HG03039 (cell line): ENCODE data around the gene GRM5.

Source experiments
- ATAC-seq: cut with Tn5 transposase; IDR thresholded peaks from one replicate; pipeline ENCODE4 v1.9.1; 2021; ENCODE audit warnings: mild to moderate bottlenecking, moderate library complexity; ENCODE audit not compliant: unreplicated experiment

The GRM5 gene

GRCh38 chr11:88709567-88709966, 356.2 kb downstream of the GRM5 start:
- ATAC-seq, result no peak

DNA sequence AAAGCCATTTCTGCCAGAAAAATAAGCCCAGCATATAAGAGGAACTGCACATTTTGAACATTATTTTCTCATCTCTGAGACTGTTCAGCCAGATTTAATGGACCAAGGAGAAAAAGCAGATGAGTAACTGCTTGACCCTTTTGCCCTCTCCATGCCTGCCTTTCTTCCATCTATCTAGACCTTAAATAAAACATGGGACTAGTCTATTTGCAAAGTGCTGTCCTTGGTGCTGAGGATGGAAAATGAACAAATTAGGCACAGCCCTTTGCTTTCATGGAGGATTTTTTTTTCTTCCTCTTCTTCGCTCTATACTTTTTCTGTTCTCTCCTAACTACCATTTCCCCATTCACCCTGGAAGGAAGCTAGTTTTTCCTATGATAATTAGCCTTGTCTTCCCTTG, 361.3 kb downstream of the GRM5 start:
- ATAC-seq, result no peak

DNA sequence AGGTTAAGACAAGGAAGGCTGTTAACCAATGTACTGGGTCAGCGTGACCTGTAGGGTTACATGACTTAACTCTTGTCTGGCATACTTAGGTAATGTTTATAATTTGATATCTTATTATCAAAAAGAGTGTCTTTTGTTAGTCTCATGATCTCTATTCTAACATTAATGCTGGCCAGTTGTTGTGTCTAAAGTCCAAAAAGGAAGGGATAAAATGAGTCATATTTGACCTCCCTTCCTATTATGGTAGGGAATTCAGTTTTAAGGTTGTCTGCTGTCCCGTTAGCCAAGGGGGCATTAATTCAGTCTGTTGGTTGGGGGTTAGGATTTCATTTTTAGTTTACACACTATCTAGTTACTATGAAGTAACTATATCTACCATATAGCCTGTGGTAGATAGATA, 364.0 kb downstream of the GRM5 start:
- ATAC-seq, result no peak

GRCh38 chr11:88697139-88697538, 368.6 kb downstream of the GRM5 start:
- no peak for ATAC-seq

DNA sequence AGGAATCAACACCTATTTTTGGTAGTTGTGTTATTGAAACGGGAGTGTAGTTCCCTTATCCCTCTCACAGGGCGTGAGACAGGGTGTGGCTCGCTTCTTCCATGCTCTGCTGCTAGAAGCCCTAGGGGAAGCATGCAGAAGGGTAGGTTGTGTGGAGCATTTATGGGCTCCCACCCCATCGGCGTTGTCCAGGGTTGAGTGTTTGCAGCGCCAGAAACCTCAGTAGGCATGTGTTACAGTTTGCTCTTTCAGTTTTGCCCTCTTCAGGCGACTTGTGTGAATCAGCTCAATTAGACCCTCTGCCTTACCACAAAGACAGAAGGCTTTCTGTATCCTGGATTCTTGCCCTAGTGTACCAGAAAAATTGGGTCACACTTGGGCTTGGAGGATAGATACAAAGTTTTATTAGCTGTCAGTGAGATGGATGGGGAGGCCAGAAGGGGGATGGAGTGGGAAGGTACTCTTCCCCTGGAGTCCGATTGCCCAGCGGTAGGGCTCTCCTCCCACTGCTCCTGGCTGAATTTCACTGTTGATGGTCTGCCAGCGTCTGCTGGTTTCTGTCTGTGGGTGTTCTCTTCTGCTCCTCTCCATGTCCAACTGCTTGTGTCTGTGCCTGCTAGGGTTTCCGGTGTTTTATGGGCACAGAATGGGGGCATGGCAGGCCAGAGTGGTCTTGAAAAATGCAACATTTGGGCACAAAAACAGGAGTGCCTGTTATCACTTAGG, 369.9 kb downstream of the GRM5 start:
- no peak for ATAC-seq

DNA sequence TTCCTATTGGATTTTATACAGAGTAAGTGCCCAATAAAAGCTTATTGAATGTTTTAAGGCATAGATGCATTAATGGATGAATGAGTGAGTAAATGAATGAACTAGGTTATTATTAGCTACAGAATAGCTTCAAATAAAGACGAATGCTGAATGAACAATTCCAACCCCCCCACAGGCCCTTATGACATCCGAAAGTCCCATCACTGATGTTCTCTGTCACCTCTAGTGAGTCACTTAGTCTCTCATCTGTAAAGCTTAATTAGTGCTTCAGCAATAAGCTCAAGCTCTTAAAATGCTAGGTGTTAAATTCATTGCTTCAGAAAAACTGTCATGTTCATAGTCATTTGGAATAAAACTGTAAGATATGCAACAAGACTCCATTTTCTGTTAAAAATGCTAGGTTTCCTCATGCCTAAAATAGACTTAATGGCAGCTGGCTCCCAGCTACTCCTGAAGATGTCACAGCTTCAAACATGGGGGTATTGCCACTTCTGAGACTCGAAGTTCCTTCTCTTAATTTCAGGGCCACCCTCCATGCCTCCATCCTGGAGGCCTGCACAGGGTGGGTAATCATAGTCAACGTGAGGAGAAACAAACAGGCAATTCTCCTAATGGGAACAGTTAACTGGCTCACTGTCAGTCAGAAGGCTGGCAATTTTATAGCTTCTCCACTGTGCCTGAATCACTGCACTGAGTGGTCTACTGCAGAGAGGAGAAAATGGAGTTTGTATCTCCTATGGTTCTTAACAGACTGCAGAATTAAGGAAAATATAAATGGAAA, 373.3 kb downstream of the GRM5 start:
- ATAC-seq, result no peak

GRCh38 chr11:88689548-88690240, 376.1 kb downstream of the GRM5 start:
- ATAC-seq, result no peak

- ATAC-seq, result no peak
These were observed 382.8 kb downstream of the GRM5 start for GRCh38 chr11:88683024-88683423.

DNA sequence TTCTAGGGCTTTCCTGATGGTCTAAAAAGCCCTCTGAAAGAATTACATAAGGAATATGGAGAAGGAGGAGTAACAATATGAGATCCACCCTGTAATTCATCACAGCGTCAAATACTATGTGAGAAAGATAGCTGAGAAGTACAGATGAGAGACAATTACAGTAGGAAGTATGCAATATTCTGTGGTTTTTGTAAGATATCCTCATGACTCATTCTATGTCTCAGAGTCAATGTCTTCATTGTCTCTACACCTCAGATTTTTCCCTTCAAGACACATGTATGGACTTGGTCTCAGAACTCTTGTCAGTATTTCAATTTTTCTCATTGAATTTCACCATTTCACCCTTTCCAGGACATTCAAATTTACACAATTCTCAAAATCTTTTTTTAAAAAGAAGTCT, 385.0 kb downstream of the GRM5 start:
- no peak for ATAC-seq

DNA sequence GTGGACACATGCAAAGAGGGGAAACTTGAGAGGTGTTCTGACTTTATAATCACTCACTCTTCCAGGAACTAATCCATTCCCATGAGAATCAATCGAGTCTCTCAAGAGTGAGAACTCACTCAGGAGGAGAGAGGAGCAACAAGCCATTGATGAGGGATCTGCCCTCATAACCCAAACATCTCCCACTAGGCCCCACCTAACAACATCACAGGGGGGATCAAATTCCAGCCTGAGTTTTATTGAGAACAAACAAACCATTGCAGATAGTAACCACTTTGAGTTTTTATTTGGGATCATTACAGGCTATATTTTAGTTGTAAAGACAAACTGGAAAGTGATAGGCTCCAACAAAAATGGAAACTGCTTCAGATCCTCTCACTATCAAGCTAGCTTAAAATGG, 399.4 kb downstream of the GRM5 start:
- ATAC-seq, result no peak

DNA sequence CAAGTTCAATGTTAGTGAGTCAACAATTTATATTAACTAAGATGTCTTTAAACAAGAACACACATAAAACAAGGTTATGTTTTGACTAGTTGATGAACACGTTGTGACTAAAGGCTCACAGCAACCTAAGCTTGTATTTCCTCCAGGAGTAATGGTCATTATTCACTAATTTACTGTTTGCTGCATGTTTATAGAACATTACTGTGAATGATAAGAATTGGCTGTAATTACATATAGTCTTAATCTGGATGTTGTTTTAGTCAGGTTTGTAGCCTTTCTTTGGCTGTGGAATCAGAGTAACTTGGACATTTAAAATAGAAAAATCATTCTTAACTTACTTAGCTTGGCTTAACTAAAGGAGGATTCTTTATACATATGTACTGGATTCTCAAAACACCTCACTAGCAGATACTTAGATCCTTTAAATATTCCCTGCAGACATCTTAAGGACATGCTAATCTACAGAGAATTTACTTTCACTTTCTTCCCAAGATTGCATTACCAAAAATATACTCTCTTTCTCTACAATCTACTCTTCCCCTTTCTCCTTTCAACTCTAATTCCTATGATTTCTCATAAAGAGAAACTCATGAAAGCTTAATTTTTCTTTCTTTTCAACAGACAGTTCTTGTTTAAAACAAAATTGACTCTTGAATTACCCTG, 408.6 kb downstream of the GRM5 start:
- no peak for ATAC-seq

DNA sequence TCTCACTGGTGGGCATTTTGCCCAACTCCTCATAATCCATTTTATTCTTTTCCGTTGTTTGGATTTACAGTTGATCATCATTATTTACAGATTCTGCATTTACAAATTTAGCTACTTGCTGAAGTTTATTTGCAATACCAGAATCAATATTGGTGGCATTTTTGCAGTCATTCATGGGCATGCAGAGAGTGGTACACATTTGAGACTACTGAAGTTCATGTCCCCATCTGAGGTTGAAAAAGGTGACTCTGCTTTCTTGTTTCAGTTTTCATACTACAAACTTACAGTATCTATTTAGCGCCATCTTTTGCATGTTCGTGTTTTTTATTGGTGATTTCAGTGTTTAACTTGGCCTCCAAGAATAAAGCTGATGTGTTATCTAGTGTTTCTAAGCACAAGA, 409.5 kb downstream of the GRM5 start:
- ATAC-seq, result no peak

DNA sequence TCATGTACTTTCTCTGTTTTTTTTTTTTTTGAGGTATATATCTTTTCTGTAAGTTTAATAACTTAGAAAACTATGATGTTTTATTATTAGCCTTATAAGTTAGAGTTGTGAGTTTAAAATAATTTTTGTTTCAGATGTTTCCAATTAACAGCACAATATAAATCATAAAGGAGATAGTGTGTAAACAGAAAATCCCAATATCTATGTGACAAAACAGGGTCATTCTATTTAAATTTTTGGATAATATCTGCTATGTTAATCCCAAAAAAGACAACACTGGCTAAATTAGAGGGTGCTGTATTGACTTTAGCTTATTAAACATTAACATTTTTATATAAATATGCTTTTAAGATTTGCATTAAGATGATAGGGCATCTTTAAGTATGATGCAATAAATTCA, 410.1 kb downstream of the GRM5 start:
- no peak for ATAC-seq

- no peak for ATAC-seq
These were observed 410.6 kb downstream of the GRM5 start for GRCh38 chr11:88655196-88655595.

DNA sequence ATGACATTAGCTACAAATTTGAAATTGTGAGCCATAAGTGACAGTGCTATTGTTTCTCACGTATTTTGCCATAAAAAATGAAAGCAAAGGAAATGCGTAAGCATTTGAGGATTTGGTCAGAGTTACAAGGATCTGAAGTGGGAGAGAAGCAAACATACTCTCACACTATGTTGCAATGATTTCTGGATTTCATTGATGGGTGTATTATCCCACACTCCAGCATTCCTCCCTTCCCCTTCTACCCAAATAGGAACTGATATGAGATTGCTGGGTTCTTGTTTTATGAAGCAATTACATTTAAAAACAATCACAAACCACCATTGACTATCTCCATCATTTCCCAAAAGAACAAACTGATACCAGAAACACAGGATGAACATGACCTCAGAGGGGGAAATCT, 414.2 kb downstream of the GRM5 start:
- ATAC-seq, result no peak

DNA sequence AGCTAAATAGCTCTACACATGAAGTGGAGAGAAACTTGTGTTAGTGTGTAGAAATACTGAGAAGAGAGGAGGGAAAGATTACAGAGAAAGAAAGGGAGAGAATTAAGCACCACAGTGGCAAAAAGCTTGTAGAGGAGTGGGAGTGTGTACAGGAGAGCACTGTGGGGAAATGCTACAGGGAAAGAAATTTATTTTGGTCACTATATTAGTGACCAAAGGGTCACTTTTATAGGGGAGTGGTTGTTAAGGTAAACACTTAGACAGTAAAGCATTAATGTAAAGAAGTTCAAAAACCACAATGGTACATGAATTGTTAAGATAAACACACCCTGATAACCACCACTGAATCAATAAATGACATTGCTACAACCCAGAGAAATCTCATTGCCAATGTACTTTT, 421.1 kb downstream of the GRM5 start:
- ATAC-seq, result no peak

GRCh38 chr11:88632163-88632562, 433.6 kb downstream of the GRM5 start:
- no peak for ATAC-seq

DNA sequence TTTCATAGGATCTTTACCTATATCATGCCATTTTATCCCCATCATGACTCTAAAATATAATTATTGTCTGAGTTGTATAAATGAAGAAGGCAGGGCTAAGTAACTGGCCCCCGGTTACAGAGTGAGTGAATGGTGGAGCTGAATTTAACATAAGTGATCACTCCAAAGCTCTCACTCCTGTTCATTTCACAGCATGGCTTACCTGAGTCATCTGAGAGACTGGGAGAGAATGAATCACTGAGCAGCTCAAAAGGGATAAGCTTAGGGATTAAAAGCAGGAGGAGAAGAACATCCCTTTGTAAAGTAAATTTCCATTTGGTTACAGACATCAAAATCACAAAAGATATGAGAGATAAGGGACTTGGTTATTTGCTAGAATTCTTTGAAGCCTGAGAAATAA, 434.3 kb downstream of the GRM5 start:
- no peak for ATAC-seq

DNA sequence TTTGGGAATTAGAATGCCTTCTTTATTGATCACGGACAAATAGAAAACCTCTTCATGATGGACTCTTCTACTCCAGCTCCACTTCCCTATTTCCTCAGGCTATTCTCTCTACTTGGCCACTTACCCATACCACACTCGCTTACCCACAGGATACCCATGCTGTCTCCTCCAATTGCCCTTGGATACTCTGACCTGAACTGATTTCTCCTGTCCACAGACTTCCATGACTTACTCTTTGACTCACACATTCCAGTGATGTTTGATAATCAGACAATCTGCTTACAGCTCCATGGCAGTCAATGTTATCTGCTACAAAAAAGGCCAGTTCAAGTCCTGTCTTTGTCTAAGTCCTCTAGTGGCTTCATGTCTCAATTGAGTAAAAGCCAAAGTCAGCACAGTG, 436.3 kb downstream of the GRM5 start:
- no peak for ATAC-seq

GRCh38 chr11:88626216-88626615, 439.6 kb downstream of the GRM5 start:
- no peak for ATAC-seq

GRCh38 chr11:88623531-88623930, 442.3 kb downstream of the GRM5 start:
- no peak for ATAC-seq
